Uterus (tissue), 4 donors: Measurements from ENCODE around the gene RAP1A. TPM values are rescaled to one million over a fixed set of nuclear protein-coding genes. Genes with fewer than 3 reads are reported as not detected.

Experiments used
- DNase-seq, 2 donors: peaks; one replicate each; pipeline ENCODE4 v3.0.0-alpha.2; 2019 to 2020
- H3K27ac ChIP-seq, 2 donors: fragments of 200-600 bp; sonication (generic); 1 replicate in 1 of 2; 2 replicates in 1 of 2; pipeline ENCODE4 v1.5.1; 2016 to 2018
- H3K27me3 ChIP-seq, 2 donors: fragments of 200-600 bp; sonication (generic); one replicate each; pipeline ENCODE4 v1.5.1; 2018 to 2019; ENCODE audit warnings: control low read depth in 1 of 2
- H3K36me3 ChIP-seq, 2 donors: fragments of 200-600 bp; sonication (generic); one replicate each; pipeline ENCODE4 v1.5.1; 2019; ENCODE audit warnings: control low read depth in 1 of 2
- H3K4me1 ChIP-seq, 2 donors: fragments of 200-600 bp; sonication (generic); one replicate each; pipeline ENCODE4 v1.5.1; 2018 to 2019; ENCODE audit warnings: control low read depth in 1 of 2
- H3K4me3 ChIP-seq, 2 donors: fragments of 200-600 bp; sonication (generic); 1 replicate in 1 of 2; 2 replicates in 1 of 2; pipeline ENCODE4 v1.5.1; 2018 to 2019; ENCODE audit warnings: mild to moderate bottlenecking in 1 of 2
- H3K9me3 ChIP-seq, 2 donors: fragments of 200-600 bp; sonication (generic); one replicate each; pipeline ENCODE4 v1.5.1; 2019; ENCODE audit warnings: control low read depth in 1 of 2
- CTCF ChIP-seq, 4 experiments: fragments of 200-600 bp in 2 of 4; fragments of 450-650 bp in 2 of 4; sonication (generic) in 2 of 4; IDR thresholded peaks; one replicate each; pipeline ENCODE4 v1.5.1; 2016 to 2019; ENCODE audit warnings: antibody characterized with exemption in 4 of 4, mild to moderate bottlenecking in 2 of 4, moderate library complexity in 1 of 4
- POLR2A ChIP-seq, 2 donors: fragments of 450-650 bp; IDR thresholded peaks; one replicate each; pipeline ENCODE4 v1.6.1; 2016; ENCODE audit warnings: antibody characterized with exemption in 2 of 2, mild to moderate bottlenecking in 1 of 2, moderate library complexity in 1 of 2
- intact Hi-C: fragments of 100-400 bp; cut with DNase I; formaldehyde crosslinking; loops from one replicate; pipeline ENCODE4 v1.15.1; 2023; ENCODE audit warnings: low total_unique reads
- total RNA-seq, 4 donors: library from RNA; depleted of rRNA in 3 of 4; stranded (reverse); fragments of >200 nt in 3 of 4; gene quantifications; one replicate each; pipeline versions ENCODE4 v1.1.0 to v1.2.4, GENCODE V29; 2014 to 2023
- donor health status: DM: yes; HTN: yes; CAD: no.

Gene RAP1A
- total RNA-seq, 4 donors from 2014 or later = 47.6 to 94.8 (median 60.2) TPM

- no peak for DNase-seq
- H3K4me3 ChIP-seq = no peak overlapping the region
- no peaks in the 10 kb centered on the region for H3K27me3 ChIP-seq
- peaks cover 0 to 6% of the 10 kb centered on the region in 2 donors for H3K4me1 ChIP-seq
- intact Hi-C loops = no loop called here
- TF ChIP-seq CTCF (IDR thresholded peaks at IDR 0.05) (no peak), POLR2A (IDR thresholded peaks at IDR 0.05) (no peak)
- no peak overlapping the region for H3K27ac ChIP-seq
- no peaks in the 10 kb centered on the region for H3K36me3 ChIP-seq
- H3K9me3 ChIP-seq = no peaks in the 10 kb centered on the region
Observed at GRCh38 chr1:111585447-111586086, 34.0 kb upstream of the RAP1A start.

GRCh38 chr1:111586112-111586511 lies 33.5 kb upstream of the RAP1A start:
- no peak overlapping the region for H3K27ac ChIP-seq
- H3K36me3 ChIP-seq = no peaks in the 10 kb centered on the region
- intact Hi-C loops = no loop called here
- H3K4me1 ChIP-seq = peaks cover 0 to 6% of the 10 kb centered on the region in 2 donors
- H3K27me3 ChIP-seq = no peaks in the 10 kb centered on the region
- no peak for TF ChIP-seq POLR2A (IDR thresholded peaks at IDR 0.05)
- no peak for TF ChIP-seq CTCF (IDR thresholded peaks at IDR 0.05)
- no peak overlapping the region for H3K4me3 ChIP-seq
- no peak for DNase-seq
- H3K9me3 ChIP-seq = no peaks in the 10 kb centered on the region

GRCh38 chr1:111587509-111588174 lies 31.9 kb upstream of the RAP1A start:
- H3K9me3 ChIP-seq = no peaks in the 10 kb centered on the region
- no peaks in the 10 kb centered on the region for H3K36me3 ChIP-seq
- no peak overlapping the region for H3K4me3 ChIP-seq
- H3K4me1 ChIP-seq = peaks cover 3 to 10% of the 10 kb centered on the region in 2 donors
- no peak for DNase-seq
- TF ChIP-seq CTCF (IDR thresholded peaks at IDR 0.05) (no peak), POLR2A (IDR thresholded peaks at IDR 0.05) (no peak)
- H3K27ac ChIP-seq = no peak overlapping the region
- intact Hi-C loops = no loop called here
- no peaks in the 10 kb centered on the region for H3K27me3 ChIP-seq

GRCh38 chr1:111591937-111592336 lies 27.7 kb upstream of the RAP1A start:
- Histone ChIP-seq H3K4me3 (no peak overlapping the region), H3K9me3 (no peaks in the 10 kb centered on the region), H3K27me3 (no peaks in the 10 kb centered on the region), H3K36me3 (no peaks in the 10 kb centered on the region), H3K4me1 (peaks cover 8% of the 10 kb centered on the region in 2 donors), H3K27ac (peak overlapping the region; percentile 79 to 89)
- intact Hi-C loops = no loop called here
- TF ChIP-seq POLR2A (IDR thresholded peaks at IDR 0.05) = no peak
- no peak for TF ChIP-seq CTCF (IDR thresholded peaks at IDR 0.05)
- no peak for DNase-seq
